HG03108 (cell line): ENCODE results near the gene INSYN2B.

ENCODE experiments used
- ATAC-seq: cut with Tn5 transposase; IDR thresholded peaks from one replicate; pipeline ENCODE4 v1.9.1; 2021; ENCODE audit warnings: moderate library complexity; ENCODE audit not compliant: unreplicated experiment

Gene INSYN2B

DNA sequence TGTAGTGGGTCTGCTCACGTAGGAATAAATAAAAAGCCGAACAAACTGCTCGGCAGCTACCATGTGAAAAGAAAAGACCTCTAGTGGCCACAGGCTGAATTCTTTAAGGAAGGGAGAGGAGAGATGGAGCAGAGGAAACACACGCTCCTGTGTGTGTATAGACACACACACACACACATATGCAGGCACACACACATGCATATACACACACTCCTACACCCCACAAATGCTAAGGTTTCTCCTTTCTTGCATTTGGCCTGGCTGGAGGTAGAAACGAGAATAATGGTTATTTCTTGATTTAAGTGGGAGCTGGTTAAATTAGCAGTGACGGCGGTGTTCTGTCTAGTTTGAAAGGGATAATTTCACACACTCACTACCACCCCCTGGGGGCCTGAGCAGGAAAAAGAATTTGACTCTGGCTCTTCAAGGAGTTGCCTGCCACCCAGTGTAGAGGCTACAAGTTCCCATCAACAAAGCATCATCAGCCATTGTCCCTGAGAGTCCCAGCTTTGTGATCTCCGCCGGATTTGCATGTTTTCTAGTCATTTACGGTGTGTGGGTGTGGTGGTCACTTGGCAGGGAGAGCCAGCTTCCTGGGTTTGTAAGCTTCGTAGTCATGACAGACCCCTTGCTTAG is at the start of gene INSYN2B:
TSS of gene INSYN2B (minus strand) at position 78 of the 636 bp plus-strand sequence. CDS start 96,597 bp downstream, outside the sequence.
- no peak for ATAC-seq

DNA sequence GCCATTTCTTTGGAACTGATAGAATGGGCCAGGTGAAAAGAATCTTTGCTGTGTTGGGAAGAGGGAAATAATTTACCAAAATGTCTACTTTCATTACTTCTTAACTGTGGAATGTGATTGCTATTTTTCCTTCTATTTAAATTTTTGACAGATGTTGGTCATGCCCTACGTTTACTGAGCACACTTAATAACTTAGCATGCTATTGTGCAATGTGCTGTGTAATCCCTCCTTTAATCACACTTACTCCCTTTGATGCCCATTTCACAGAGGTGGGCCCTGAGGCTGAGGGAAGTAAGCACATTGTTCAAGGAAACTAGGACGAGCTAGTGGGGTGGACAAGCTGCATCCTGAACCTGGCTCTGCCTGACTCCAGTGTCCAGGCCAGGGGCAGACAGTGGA is 47.8 kb upstream of the INSYN2B start:
- ATAC-seq: no peak

GRCh38 chr5:170025853-170026252 is 45.6 kb upstream of the INSYN2B start:
- ATAC-seq: no peak

- ATAC-seq: no peak
Observed at GRCh38 chr5:170021506-170021905, 41.2 kb upstream of the INSYN2B start.

GRCh38 chr5:170020423-170020822 is 40.1 kb upstream of the INSYN2B start:
- no peak for ATAC-seq

- ATAC-seq: no peak
Observed at GRCh38 chr5:170012622-170013021, 32.3 kb upstream of the INSYN2B start.

DNA sequence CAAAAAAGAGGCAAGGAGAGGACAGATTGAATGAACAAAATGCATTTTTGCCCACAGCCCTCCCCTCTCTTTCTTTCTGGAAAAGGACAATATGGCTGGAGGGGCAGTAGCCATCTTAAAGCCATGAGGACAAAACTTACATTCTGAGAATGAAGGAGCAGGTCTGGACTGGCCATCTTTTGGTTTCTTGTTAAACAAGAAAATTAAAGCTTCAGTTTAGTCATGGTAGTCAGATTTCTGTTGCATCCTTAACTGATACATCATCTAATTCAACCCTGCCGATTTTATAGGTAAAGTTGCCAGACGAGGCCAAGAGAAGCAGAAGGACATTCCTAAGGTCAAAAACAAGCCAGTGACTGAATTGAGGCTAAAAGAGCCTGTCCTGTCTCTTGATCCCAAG is 31.5 kb upstream of the INSYN2B start:
- ATAC-seq: no peak

- ATAC-seq: no peak
Observed at GRCh38 chr5:170010595-170010994, 30.3 kb upstream of the INSYN2B start.

DNA sequence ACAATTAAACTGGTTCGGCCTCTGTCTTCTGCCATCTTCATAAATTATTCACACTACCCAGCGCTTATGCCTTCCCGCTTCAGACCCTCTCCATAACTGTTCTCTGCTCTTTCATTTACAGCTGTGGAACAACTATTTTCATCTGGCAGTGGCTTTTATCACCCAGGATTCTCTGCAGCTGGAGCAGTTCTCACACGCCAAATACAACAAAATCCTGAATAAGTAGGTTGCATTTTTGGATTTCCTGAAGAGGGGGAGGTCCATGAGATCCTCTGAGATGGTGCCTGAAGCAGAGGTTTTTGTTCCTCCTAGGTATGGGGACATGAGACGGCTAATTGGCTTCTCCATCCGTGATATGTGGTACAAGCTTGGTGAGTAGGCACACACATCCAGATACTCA is 28.1 kb upstream of the INSYN2B start:
- no peak for ATAC-seq

DNA sequence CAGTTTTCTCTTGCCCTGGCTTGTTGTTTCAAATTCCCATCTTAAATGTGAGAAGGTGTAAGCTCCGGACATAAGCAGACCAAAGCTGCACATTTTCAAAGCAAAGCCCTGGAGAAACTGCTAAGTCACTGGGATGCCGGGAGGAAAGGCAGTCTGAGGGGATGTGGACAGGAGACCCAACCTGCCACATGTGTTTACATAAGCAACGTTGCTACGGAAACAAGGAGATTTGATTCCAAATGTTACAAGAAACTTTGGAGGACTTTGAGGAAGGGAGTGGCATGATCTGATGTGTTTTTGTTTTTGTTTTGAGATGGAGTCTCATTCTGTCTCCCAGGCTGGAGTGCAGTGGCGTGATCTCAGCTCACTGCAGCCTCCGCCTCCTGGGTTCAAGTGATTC is 25.7 kb upstream of the INSYN2B start:
- ATAC-seq: no peak

DNA sequence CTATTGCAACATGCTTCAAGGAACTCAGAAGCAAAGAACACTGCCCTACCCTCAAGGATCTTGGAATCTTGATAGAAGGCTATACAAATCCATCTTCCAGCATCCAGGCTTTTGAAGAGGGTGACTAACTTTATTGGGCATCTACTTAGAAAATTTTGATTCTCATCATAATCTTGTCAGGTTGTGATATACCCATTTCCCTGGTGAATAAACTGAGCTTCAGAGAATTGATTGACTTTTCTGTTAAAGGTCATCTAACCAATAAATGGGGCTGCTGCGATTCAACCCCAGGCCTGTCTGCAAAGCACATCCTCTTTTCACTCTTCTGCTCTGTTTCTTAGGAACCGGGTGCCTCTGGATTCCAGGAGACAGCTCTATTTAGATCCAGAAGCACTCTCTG is 19.9 kb upstream of the INSYN2B start:
- ATAC-seq: no peak

- no peak for ATAC-seq
Observed at GRCh38 chr5:169999621-170000020, 19.3 kb upstream of the INSYN2B start.

DNA sequence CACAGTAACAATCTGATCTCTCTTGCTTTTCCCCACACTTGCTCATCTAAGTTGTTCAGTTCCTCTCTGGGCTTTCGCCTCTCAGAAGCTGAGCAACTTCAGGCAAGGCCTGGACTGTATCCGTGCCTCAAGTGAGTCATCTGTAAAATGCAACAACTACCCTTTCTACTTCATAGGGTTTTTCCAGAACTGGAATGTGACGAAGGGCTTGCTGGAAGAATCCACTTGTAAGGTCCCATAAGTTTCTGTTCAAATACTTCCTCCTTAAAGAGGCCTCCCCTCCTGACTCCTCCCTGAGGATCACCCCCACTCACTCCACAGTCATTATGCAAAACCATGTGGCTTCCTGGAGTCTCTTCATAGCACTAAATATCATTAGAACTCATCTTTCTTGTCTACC is 17.5 kb upstream of the INSYN2B start:
- ATAC-seq: no peak

DNA sequence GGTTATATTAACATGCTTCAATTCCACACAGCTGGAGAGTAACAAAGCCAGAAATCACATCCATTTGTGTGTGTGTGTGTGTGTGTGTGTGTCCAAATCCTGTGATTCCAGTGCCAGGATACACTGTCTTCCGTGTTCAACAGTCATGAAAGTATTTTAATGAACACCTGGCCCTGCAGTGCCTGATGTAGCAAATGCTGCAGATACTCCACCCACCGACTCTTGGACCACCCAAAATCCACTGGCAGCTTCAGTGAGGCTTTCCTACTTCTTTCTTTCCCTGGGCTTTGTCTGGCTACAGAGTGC is 13.1 kb upstream of the INSYN2B start:
- ATAC-seq: no peak

- ATAC-seq: no peak
Observed at GRCh38 chr5:169992789-169993484, 12.6 kb upstream of the INSYN2B start.

- no peak for ATAC-seq
Observed at GRCh38 chr5:169991115-169991869, 11.0 kb upstream of the INSYN2B start.

DNA sequence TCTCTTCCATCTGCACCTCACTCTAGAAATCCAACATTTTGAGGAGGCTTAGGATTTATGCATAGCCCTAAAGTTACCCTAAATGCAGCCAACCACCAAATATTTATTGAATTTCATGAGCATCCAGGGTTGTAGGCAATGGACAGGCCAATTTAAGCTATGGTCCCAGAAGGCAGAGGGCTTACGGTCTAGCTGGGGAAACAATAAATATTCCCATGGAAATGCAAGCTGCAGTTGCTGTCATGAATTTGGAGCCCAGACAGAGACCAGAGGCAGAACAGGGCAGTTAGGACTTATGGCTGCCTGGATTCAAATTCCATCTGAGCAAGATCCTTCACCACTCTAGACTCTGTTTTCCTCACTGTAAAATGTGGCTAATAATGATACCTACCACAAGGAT is 9.1 kb upstream of the INSYN2B start:
- no peak for ATAC-seq

- ATAC-seq: no peak
Observed at GRCh38 chr5:169988947-169989346, 8.7 kb upstream of the INSYN2B start.

GRCh38 chr5:169988206-169988605 is 7.9 kb upstream of the INSYN2B start:
- no peak for ATAC-seq

GRCh38 chr5:169979871-169980270 is 424 bp downstream of the INSYN2B start:
- ATAC-seq: no peak

DNA sequence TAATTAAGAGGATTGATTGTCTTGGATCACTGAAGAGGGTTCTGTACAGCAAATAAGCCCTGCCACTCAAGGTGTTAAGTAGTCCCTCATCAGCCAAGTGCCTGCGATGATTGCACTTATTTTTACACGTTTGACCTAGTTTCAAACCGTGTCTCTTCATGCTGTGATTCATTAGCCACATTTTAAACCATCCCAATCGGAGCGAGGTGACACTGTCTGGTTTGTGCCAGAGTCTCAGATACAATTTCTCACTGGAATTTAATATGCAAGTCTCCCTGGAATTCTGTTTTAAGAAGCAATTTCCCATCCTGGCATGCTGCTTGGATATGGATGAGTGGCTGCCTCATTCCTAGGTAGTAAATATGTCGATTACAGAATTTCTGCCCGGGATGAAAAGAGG is 1.6 kb downstream of the INSYN2B start:
- ATAC-seq: no peak

DNA sequence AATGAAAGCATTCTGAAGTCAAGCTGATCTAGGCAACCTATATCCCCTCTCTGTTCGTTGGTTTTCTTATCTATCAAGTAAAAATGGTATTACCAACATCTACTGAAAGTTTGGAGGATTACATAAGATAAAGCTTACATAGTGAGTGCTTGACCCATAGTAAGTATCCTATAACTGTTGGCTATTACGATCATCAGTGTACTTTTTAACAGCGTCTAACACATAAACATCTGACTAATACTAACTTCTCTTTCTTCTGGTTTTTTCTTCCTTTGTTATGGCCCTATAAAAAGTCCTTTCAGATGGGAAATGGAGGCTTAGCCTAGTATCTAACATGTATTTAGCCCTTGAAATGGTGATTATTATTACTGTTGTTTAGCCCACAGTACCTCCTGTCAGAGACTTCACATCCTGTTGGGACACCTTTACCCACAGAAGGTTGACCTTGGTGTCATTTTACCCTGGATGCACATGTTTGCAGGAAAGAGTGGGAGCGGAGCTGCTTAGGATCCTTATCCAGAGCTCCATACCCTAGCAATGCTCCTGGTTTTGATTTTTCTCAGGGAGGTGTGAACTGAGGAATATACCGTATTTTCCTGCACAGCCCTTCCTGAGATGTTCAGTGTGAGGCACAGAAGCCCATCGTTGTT is 6.0 kb downstream of the INSYN2B start:
- no peak for ATAC-seq
